GM12801 (cell line): ENCODE data around the gene LRP5.

ENCODE experiments used
- CTCF ChIP-seq: IDR thresholded peaks from one replicate; pipeline ENCODE4 v1.5.1; 2011; ENCODE audit warnings: control low read depth; ENCODE audit not compliant: insufficient read length; ENCODE audit errors: extremely low read depth

Gene LRP5

DNA sequence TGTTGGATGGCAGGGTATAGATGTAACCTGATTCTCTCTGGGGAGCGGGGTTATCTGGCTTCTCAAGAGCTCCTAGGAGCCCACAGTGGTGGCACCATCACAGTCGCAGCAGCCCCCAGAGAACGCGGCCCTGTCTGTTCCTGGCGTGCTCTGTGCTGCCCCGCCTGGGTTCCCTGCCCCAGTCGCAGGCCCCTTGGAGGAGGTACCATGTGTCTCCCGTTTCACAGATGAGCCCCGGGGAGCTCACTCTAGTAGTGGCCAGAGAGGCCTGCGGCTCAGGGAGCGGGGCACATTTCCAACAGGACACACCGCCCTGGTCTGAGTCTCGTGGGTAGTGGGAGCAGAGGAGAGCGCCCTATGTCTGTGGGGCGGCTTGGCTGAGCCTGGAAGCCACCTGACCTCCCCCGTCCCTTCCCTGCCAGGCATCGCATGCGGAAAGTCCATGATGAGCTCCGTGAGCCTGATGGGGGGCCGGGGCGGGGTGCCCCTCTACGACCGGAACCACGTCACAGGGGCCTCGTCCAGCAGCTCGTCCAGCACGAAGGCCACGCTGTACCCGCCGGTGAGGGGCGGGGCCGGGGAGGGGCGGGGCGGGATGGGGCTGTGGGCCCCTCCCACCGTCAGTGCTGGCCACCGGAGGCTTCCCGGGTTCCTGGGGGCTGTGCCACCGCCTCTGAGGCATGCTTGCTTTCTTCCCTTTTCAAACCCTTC, 127.1 kb downstream of the LRP5 start:
- no peak for TF ChIP-seq CTCF

GRCh38 chr11:68440224-68440623, 127.8 kb downstream of the LRP5 start:
- no peak for TF ChIP-seq CTCF

GRCh38 chr11:68441466-68442230, 129.3 kb downstream of the LRP5 start:
- no peak for TF ChIP-seq CTCF

DNA sequence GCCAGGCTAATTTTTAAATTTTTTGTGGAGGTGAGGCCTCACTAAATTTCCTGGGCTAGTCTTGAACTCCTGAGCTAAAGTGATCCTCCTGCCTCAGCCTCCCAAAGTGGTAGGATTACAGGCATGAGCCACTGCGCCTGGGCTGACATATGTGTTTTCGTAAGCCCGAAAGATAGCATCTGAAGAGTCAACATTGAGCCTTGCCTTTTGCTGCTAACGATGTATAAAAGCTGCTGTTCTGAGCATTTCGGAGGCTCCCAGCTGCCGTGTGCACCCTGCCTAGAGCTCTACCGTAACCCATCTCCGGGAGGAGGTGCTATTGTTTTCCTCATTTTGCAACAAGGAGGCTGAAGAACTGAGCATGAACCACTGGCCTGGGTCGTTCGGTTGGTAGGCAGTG, 130.0 kb downstream of the LRP5 start:
- TF ChIP-seq CTCF, result no peak

- TF ChIP-seq CTCF, result no peak
Measured at GRCh38 chr11:68444566-68444965, 132.2 kb downstream of the LRP5 start.

GRCh38 chr11:68445531-68446035, 133.2 kb downstream of the LRP5 start:
- no peak for TF ChIP-seq CTCF

DNA sequence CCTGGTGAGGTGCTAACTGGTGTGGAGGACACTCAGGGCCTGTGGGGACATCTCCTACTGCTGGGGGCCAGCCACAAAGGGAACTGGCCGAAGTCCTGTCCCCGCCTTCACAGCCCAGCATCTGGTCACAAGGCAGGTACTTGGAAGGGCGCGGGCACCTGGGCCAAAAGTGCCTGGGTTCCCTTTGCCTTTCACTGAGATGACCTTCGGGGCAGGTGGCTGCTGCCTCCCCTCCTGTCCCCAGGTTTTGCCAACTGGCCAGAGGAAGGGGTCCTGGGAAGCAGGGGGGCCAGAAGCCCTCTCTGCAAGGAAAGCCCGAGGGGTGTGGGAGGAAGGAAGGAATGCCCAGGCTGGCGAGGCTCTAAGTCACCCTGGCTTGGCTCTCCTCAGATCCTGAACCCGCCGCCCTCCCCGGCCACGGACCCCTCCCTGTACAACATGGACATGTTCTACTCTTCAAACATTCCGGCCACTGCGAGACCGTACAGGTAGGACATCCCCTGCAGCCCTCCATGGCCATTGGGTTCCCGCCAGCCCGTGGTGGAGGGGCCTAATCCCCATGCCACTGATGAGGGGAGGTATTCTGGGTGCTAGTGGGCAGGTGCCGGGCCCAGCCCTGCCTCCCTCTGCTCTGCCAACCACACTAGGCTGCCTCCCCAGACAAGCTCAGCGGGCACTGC, 133.8 kb downstream of the LRP5 start:
- TF ChIP-seq CTCF, result no peak
